ENCODE measurements around the gene MT1B. TPM values are rescaled to one million over a fixed set of nuclear protein-coding genes. Genes with fewer than 3 reads are reported as not detected.

Gene MT1B
- polyA plus RNA-seq, 1 experiment: not detected

DNA sequence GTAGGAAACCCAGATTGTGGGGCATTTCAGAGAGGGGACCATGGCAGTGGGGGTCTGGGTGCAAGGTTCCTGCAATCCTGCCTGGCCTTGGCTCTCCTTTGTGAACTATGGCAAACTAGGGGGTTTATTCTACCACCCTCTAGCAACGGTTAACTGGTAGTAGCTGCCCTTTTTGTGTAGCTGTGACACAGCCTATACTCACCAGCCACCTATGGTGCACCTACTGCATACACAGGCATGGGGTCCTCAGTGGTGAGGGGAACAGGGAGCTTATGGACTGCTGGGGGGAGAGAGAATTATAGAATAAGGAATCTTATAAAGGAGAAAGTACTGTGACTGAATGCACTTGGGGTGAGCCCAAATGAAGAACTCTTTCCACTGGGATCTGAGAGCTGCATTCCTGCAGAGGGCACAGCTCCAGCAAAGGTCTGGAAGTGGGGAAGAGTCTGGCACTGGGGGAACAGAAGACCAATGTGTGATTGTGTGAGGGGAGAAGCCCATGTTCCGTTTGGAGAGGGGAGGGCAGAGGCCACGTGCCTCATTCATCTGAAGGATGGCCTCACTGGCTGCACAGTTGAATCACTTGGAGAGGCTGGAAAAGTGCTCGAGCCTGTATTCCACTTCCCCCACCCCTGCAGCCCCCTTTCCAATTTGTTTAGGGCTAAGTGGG lies 32.7 kb downstream of the MT1B start:
- no peak overlapping the region for H3K4me3 ChIP-seq (ENCODE audit: low read depth, low read length)
- H3K27ac ChIP-seq (ENCODE audit: low read depth, low read length): no peak overlapping the region
- TF ChIP-seq, protein P1, sequence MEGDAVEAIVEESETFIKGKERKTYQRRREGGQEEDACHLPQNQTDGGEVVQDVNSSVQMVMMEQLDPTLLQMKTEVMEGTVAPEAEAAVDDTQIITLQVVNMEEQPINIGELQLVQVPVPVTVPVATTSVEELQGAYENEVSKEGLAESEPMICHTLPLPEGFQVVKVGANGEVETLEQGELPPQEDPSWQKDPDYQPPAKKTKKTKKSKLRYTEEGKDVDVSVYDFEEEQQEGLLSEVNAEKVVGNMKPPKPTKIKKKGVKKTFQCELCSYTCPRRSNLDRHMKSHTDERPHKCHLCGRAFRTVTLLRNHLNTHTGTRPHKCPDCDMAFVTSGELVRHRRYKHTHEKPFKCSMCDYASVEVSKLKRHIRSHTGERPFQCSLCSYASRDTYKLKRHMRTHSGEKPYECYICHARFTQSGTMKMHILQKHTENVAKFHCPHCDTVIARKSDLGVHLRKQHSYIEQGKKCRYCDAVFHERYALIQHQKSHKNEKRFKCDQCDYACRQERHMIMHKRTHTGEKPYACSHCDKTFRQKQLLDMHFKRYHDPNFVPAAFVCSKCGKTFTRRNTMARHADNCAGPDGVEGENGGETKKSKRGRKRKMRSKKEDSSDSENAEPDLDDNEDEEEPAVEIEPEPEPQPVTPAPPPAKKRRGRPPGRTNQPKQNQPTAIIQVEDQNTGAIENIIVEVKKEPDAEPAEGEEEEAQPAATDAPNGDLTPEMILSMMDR (IDR thresholded peaks at IDR 0.05; ENCODE audit: low read depth, low read length): no peak
- H3K27me3 ChIP-seq (ENCODE audit: control insufficient read depth, insufficient read depth, low read length): no peaks in the 10 kb centered on the region
- DNase-seq (ENCODE audit: low read depth, low spot score): no peak
- POLR2A ChIA-PET: no interaction called here
- CTCF ChIA-PET: no interaction called here
- peaks cover 13% of the 10 kb centered on the region for H3K9me3 ChIP-seq (ENCODE audit: control insufficient read depth, insufficient read depth, low read length)

DNA sequence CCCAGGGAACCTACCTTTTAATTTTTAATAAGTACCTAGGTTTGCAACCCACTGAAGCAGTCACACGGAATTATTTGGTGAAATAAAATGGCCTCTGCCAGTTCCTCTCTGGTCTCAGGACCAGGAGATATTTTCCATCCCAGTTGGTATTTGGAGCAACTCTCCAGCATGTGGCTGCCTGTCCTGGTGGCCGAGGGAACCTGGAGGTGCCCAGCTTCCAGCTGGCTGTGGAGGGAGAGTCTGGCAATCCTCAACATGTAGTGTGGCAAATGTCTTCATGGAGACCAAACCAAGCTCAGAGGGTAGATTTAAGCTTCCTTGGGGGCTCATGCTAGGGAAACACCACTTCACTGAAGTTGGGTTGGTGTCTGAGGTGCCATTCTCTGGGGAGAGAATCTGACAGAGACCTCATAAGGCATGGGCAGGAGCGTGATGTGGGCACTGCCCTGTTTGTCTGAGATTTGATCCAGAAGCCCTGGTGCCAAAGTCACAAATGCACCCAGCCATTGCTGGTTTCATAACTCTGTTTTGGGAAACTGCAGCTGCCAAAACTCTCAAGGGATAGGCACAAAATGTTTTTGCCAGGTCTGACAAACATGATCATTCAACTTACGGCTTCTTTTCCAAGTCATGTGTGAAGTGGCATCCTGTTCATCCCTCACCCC lies 33.4 kb downstream of the MT1B start:
- peaks cover 13% of the 10 kb centered on the region for H3K9me3 ChIP-seq (ENCODE audit: control insufficient read depth, insufficient read depth, low read length)
- no peaks in the 10 kb centered on the region for H3K27me3 ChIP-seq (ENCODE audit: control insufficient read depth, insufficient read depth, low read length)
- TF ChIP-seq, protein P1 (IDR thresholded peaks at IDR 0.05; ENCODE audit: low read depth, low read length): no peak
- POLR2A ChIA-PET: no interaction called here
- no peak overlapping the region for H3K4me3 ChIP-seq (ENCODE audit: low read depth, low read length)
- DNase-seq (ENCODE audit: low read depth, low spot score): no peak
- CTCF ChIA-PET: no interaction called here
- no peak overlapping the region for H3K27ac ChIP-seq (ENCODE audit: low read depth, low read length)

DNA sequence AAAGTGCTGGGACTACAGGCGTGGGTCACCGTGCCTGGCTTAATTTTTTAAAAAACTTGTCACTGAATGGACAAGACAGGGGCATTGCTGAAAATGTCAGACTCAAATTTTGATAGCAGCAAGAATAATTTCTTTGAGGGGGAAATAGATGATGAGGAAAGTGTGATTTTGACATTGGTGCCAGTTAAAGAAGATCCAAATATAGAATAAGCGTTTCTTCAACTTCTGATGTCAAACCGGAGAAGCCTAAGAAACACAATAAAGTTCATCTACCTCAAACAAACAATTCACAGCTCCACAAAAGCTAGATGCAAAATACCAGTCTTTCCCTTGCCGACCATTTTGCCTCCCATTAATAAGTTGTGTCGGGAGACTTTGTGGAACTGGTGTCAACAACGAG lies 35.1 kb downstream of the MT1B start:
- CTCF ChIA-PET: interaction anchor here (1.0 kb wide), 1 partner anchor 15 kb away, joined by 4 read pairs; no protein-coding TSS in a partner anchor
- Histone ChIP-seq H3K27me3 (ENCODE audit: control insufficient read depth, insufficient read depth, low read length) (no peaks in the 10 kb centered on the region), H3K4me3 (ENCODE audit: low read depth, low read length) (no peak overlapping the region), H3K27ac (ENCODE audit: low read depth, low read length) (no peak overlapping the region), H3K9me3 (ENCODE audit: control insufficient read depth, insufficient read depth, low read length) (peaks cover 13% of the 10 kb centered on the region)
- TF ChIP-seq, protein P1 (IDR thresholded peaks at IDR 0.05; ENCODE audit: low read depth, low read length): no peak
- DNase-seq (ENCODE audit: low read depth, low spot score): no peak
- POLR2A ChIA-PET: no interaction called here

DNA sequence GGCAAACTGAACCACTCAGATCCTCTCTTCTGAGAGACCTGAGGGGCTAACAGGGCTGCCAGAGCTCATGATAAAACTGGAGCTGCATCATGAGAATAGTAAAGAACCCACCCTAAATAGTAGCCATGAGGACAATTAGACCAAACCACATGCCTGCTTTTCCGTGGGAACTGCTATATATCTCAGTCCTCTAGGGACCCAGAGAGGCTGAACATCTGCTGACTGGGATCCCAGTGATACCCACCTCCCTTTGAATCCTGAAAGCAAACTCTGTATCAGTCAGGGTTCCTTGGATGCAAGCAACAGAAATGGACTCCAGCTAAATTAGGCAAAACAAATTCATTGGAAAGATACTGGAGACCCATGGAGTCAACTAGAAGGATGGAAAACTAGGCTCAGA lies 37.1 kb downstream of the MT1B start:
- DNase-seq (ENCODE audit: low read depth, low spot score): no peak
- Histone ChIP-seq H3K4me3 (ENCODE audit: low read depth, low read length) (no peak overlapping the region), H3K9me3 (ENCODE audit: control insufficient read depth, insufficient read depth, low read length) (peaks cover 13% of the 10 kb centered on the region), H3K27ac (ENCODE audit: low read depth, low read length) (no peak overlapping the region), H3K27me3 (ENCODE audit: control insufficient read depth, insufficient read depth, low read length) (no peaks in the 10 kb centered on the region)
- ChIA-PET CTCF (interaction anchor here (2.1 kb wide), 1 partner anchor 13 kb away, joined by 10 read pairs; no protein-coding TSS in a partner anchor), POLR2A (no interaction called here)
- TF ChIP-seq, protein P1 (IDR thresholded peaks at IDR 0.05; ENCODE audit: low read depth, low read length): no peak

DNA sequence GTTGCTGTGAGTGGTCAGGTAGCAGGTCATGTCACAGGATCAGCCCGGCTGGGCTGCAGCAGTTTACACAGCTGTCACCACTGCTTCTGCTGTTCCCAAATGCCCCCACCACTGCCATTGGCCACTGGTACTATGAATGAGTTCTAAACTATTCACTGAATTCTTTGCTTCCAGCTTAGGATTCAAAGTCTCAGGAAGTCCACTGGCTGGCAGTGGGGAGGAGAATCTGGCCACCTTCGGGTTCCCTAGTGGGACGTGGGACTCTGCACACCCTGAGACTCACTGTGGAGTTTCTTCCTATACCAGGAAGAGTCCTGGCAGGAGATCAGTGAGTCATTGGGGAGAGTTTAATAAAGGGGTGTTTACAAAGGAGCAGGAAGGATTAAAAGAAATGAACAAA lies 37.5 kb downstream of the MT1B start:
- TF ChIP-seq, protein P1 (IDR thresholded peaks at IDR 0.05; ENCODE audit: low read depth, low read length): no peak
- Histone ChIP-seq H3K27me3 (ENCODE audit: control insufficient read depth, insufficient read depth, low read length) (no peaks in the 10 kb centered on the region), H3K4me3 (ENCODE audit: low read depth, low read length) (no peak overlapping the region), H3K27ac (ENCODE audit: low read depth, low read length) (no peak overlapping the region), H3K9me3 (ENCODE audit: control insufficient read depth, insufficient read depth, low read length) (peaks cover 13% of the 10 kb centered on the region)
- ChIA-PET CTCF (interaction anchor here (2.1 kb wide), 1 partner anchor 12 kb away, joined by 10 read pairs; no protein-coding TSS in a partner anchor), POLR2A (no interaction called here)
- no peak for DNase-seq (ENCODE audit: low read depth, low spot score)
